PC-3 (cell line): ENCODE data around the gene NPTXR. TPM values are rescaled to one million over a fixed set of nuclear protein-coding genes. Genes with fewer than 3 reads are reported as not detected.

Experiments used
- ATAC-seq: fragments of 200-7000 bp; cut with Tn5 transposase; 2 replicates; pipeline ENCODE4 v1.9.1; 2020; ENCODE audit warnings: mild to moderate bottlenecking, moderate library complexity
- BruUV-seq: library from RNA; stranded (reverse); fragments of 400-500 nt; replicated peaks from 2 replicates; lab custom pipeline; 2021; lab: Mats Ljungman, UMichigan
- CTCF ChIA-PET: fragments of 300-600 bp; sonication (Branson Sonifier 250); formaldehyde crosslinking; loops from one replicate; lab custom pipeline; 2022; ENCODE audit warnings: antibody characterized with exemption; lab: Charles Lee
- POLR2A ChIA-PET: fragments of 300-600 bp; sonication (Branson Sonifier 250); formaldehyde crosslinking; loops from one replicate; lab custom pipeline; 2022; ENCODE audit warnings: antibody characterized with exemption; ENCODE audit not compliant: unreplicated experiment; lab: Charles Lee
- DNase-seq: peaks from one replicate; pipeline ENCODE4 v3.0.0-alpha.2; 2015
- H2AFZ ChIP-seq: fragments of 300-600 bp; sonication (generic); 2 replicates; pipeline ENCODE4 v1.6.0; 2016; ENCODE audit warnings: antibody characterized with exemption, low read length
- H3F3A ChIP-seq: fragments of 300-600 bp; sonication (generic); one replicate; pipeline ENCODE4 v1.6.0; 2017; ENCODE audit warnings: antibody characterized with exemption, low read length, control low read depth, mild to moderate bottlenecking; ENCODE audit not compliant: unreplicated experiment
- H3K27ac ChIP-seq: fragments of 300-600 bp; sonication (generic); 2 replicates; pipeline ENCODE4 v1.5.1; 2016; ENCODE audit warnings: mild to moderate bottlenecking, low read length
- H3K27me3 ChIP-seq: fragments of 300-600 bp; sonication (generic); 2 replicates; pipeline ENCODE4 v1.6.1; 2016; ENCODE audit warnings: low read length, mixed read lengths
- H3K36me3 ChIP-seq: fragments of 300-600 bp; sonication (generic); 2 replicates; pipeline ENCODE4 v1.6.1; 2016; ENCODE audit warnings: low read depth, mixed run types, low read length, mixed read lengths
- H3K4me1 ChIP-seq: fragments of 300-600 bp; sonication (generic); 2 replicates; pipeline ENCODE4 v1.5.1; 2016; ENCODE audit warnings: low read length; ENCODE audit not compliant: insufficient read depth
- H3K4me2 ChIP-seq: fragments of 300-600 bp; sonication (generic); 2 replicates; pipeline ENCODE4 v1.6.0; 2016; ENCODE audit warnings: low read length
- H3K4me3 ChIP-seq: fragments of 300-600 bp; sonication (generic); 2 replicates; pipeline ENCODE4 v1.5.1; 2016; ENCODE audit warnings: mild to moderate bottlenecking, low read length, mixed read lengths
- H3K79me2 ChIP-seq: fragments of 300-600 bp; sonication (generic); 2 replicates; pipeline ENCODE4 v1.6.1; 2017; ENCODE audit warnings: low read length, mixed read lengths
- H3K9ac ChIP-seq: fragments of 300-600 bp; sonication (generic); 2 replicates; pipeline ENCODE4 v1.6.0; 2016; ENCODE audit warnings: mild to moderate bottlenecking, low read length
- H3K9me2 ChIP-seq: fragments of 300-600 bp; sonication (generic); replicated peaks from 2 replicates; pipeline ENCODE4 v1.6.1; 2016; ENCODE audit warnings: mixed run types, low read length, mixed read lengths
- H3K9me3 ChIP-seq: fragments of 300-600 bp; sonication (generic); 2 replicates; pipeline ENCODE4 v1.6.1; 2016; ENCODE audit warnings: low read length, mixed read lengths
- H4K20me1 ChIP-seq: fragments of 300-600 bp; sonication (generic); 2 replicates; pipeline ENCODE4 v1.6.1; 2016; ENCODE audit warnings: low read length, mixed read lengths
- EZH2 ChIP-seq: fragments of 300-600 bp; sonication (generic); IDR thresholded peaks from one replicate; pipeline ENCODE4 v1.6.1; 2017; ENCODE audit warnings: antibody characterized with exemption, mild to moderate bottlenecking, low read length; ENCODE audit not compliant: unreplicated experiment
- EZH2phosphoT487 ChIP-seq: fragments of 300-600 bp; sonication (generic); IDR thresholded peaks from 2 replicates; pipeline ENCODE4 v1.6.1; 2018; ENCODE audit warnings: mild to moderate bottlenecking, antibody characterized with exemption, low read length, borderline replicate concordance
- intact Hi-C: fragments of 100-400 bp; cut with micrococcal nuclease; formaldehyde crosslinking; loops from 2 replicates; pipeline ENCODE4 v1.9.0; 2023
- total RNA-seq: library from RNA; depleted of rRNA; stranded (reverse); fragments of >200 nt; gene quantifications from 2 replicates; pipeline ENCODE4 v1.2.3, GENCODE V29; 2014
- TF ChIP-seq, protein P1 (sequence below): fragments of 300-600 bp; sonication (generic); conservative IDR thresholded peaks from 2 replicates; pipeline ENCODE4 v1.5.1; 2017; ENCODE audit warnings: antibody characterized with exemption, low read depth, mild to moderate bottlenecking, low read length

The NPTXR gene
- total RNA-seq, 1 experiment from 2014 or later, result 2.8 TPM

DNA sequence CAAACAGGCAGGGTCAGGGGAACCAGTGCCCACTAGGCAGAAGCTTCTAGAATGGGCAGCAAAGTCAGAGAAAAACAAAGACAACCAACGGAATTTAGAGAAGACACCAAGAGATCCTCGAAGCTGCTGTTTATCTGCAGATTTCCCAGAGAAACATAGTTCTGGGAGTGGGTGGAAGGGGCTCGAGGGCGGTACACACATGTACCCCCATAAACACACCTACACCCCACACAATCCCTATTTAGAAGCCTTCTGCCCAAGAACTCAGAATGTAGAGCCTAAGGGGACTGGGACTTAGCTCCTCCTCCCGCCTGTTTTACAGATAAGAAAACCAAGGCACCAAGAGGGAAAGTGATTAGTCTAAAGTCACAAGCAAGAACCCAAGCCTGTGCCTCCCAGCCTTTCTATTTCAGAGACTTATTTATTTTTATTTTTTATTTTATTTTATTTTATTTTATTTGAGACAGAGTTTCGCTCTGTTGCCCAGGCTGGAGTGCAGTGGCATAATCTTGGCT, 6.4 kb downstream of the NPTXR start:
- Histone ChIP-seq H3K36me3 (no peaks in the 10 kb centered on the region), H3K27me3 (no peaks in the 10 kb centered on the region), H3K79me2 (no peaks in the 10 kb centered on the region), H3K4me1 (peaks cover 22% of the 10 kb centered on the region), H4K20me1 (no peaks in the 10 kb centered on the region), H3K4me3 (no peak overlapping the region), H3K9me3 (no peaks in the 10 kb centered on the region), H3K9ac (no peak overlapping the region), H3K4me2 (no peak overlapping the region), H2AFZ (no peak overlapping the region), H3K27ac (no peak overlapping the region), H3K9me2 (no peaks in the 10 kb centered on the region), H3F3A (no peaks in the 10 kb centered on the region)
- ATAC-seq (no peak), DNase-seq (no peak)
- CTCF ChIA-PET, result interaction anchor here (0.9 kb wide), 1 partner anchor 69 kb away, joined by 3 read pairs; no protein-coding TSS in a partner anchor
- TF ChIP-seq, protein P1, sequence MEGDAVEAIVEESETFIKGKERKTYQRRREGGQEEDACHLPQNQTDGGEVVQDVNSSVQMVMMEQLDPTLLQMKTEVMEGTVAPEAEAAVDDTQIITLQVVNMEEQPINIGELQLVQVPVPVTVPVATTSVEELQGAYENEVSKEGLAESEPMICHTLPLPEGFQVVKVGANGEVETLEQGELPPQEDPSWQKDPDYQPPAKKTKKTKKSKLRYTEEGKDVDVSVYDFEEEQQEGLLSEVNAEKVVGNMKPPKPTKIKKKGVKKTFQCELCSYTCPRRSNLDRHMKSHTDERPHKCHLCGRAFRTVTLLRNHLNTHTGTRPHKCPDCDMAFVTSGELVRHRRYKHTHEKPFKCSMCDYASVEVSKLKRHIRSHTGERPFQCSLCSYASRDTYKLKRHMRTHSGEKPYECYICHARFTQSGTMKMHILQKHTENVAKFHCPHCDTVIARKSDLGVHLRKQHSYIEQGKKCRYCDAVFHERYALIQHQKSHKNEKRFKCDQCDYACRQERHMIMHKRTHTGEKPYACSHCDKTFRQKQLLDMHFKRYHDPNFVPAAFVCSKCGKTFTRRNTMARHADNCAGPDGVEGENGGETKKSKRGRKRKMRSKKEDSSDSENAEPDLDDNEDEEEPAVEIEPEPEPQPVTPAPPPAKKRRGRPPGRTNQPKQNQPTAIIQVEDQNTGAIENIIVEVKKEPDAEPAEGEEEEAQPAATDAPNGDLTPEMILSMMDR, result no peak
- TF ChIP-seq EZH2phosphoT487 (no peak), EZH2 (no peak)
- POLR2A ChIA-PET, result no interaction called here
- intact Hi-C loops, result no loop called here
- BruUV-seq, result no TSS peak

GRCh38 chr22:38835888-38836301, 7.9 kb downstream of the NPTXR start:
- Histone ChIP-seq H3K27me3 (no peaks in the 10 kb centered on the region), H3K9me2 (no peaks in the 10 kb centered on the region), H4K20me1 (no peaks in the 10 kb centered on the region), H3K79me2 (no peaks in the 10 kb centered on the region), H3K4me3 (peak overlapping the region; percentile 32; the same call in 1 of the 2 replicates), H3K9ac (no peak overlapping the region), H2AFZ (peak overlapping the region; percentile 59), H3K4me2 (peak overlapping the region; percentile 71), H3F3A (no peaks in the 10 kb centered on the region), H3K27ac (0 out of 2 replicates have a peak overlapping the region, but pooled peaks have one; percentile 23), H3K36me3 (no peaks in the 10 kb centered on the region), H3K4me1 (peaks cover 13% of the 10 kb centered on the region), H3K9me3 (no peaks in the 10 kb centered on the region)
- peak; percentile 78 for ATAC-seq
- POLR2A ChIA-PET, result no interaction called here
- CTCF ChIA-PET, result interaction anchor here (0.6 to 0.7 kb wide), 2 partner anchors 67 kb away, joined by 3 read pairs; no protein-coding TSS in a partner anchor
- TF ChIP-seq EZH2 (no peak), EZH2phosphoT487 (no peak)
- TF ChIP-seq, protein P1, result no peak
- peak; percentile 65 for DNase-seq
- BruUV-seq, result no TSS peak
- intact Hi-C loops, result no loop called here

DNA sequence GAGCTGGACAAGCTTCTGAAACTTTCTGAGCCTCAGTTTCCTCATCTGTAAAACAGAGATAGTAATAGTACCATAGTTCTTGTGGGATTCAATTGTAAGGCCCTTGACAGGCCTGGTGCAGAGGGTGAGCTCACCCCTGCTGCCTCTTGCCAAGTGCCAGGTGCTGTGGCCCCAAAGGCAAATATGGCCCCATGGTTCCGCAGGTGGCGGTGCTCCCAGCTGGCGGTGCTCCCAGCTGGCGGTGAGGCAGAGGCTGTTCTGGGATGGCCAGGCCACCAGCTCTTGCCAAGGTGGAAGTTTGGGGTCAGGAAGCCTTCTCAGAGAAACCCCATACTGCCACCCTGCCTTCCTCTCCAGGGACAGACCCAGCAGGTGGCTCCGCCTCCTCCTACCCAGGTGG, 8.8 kb downstream of the NPTXR start:
- H3K79me2 ChIP-seq, result no peaks in the 10 kb centered on the region
- no peak overlapping the region for H3K27ac ChIP-seq
- H3K27me3 ChIP-seq, result no peaks in the 10 kb centered on the region
- H3K36me3 ChIP-seq, result no peaks in the 10 kb centered on the region
- no peaks in the 10 kb centered on the region for H3K9me2 ChIP-seq
- no peak overlapping the region for H3K9ac ChIP-seq
- no peak for TF ChIP-seq EZH2phosphoT487
- TF ChIP-seq, protein P1, result no peak
- no peak for TF ChIP-seq EZH2
- no peaks in the 10 kb centered on the region for H3K9me3 ChIP-seq
- DNase-seq, result no peak
- ATAC-seq, result no peak
- intact Hi-C loops, result no loop called here
- H4K20me1 ChIP-seq, result no peaks in the 10 kb centered on the region
- H3K4me3 ChIP-seq, result no peak overlapping the region
- H3F3A ChIP-seq, result no peaks in the 10 kb centered on the region
- H3K4me2 ChIP-seq, result no peak overlapping the region
- CTCF ChIA-PET, result interaction anchor here (0.7 kb wide), 1 partner anchor 66 kb away, joined by 3 read pairs; no protein-coding TSS in a partner anchor
- no peak overlapping the region for H2AFZ ChIP-seq
- POLR2A ChIA-PET, result no interaction called here
- peaks cover 13% of the 10 kb centered on the region for H3K4me1 ChIP-seq
- no TSS peak for BruUV-seq
